HEK293T (cell line): Measurements from ENCODE around the gene HSPH1.

ENCODE experiments used
- CTCF ChIA-PET: fragments of 350-600 bp; formaldehyde crosslinking; extraction: SDS; loops from one replicate; lab custom pipeline; 2021; ENCODE audit warnings: antibody characterized with exemption, inconsistent platforms; lab: Yijun Ruan, JAX
- POLR2A ChIA-PET: fragments of 350-600 bp; formaldehyde crosslinking; extraction: SDS; loops from one replicate; lab custom pipeline; 2020; ENCODE audit warnings: antibody characterized with exemption, inconsistent platforms; lab: Yijun Ruan, JAX
- DNase-seq: peaks from one replicate; pipeline ENCODE4 v3.0.0; 2012; ENCODE audit warnings: mixed read lengths; ENCODE audit errors: extremely low spot score
- ARNT ChIP-seq: fragments of 450-650 bp; IDR thresholded peaks from 2 replicates; pipeline ENCODE4 v1.6.1; 2017; ENCODE audit warnings: mild to moderate bottlenecking
- BHLHE40 ChIP-seq: fragments of 450-650 bp; IDR thresholded peaks from 2 replicates; pipeline ENCODE4 v1.6.1; 2016; ENCODE audit warnings: mild to moderate bottlenecking, moderate library complexity, borderline replicate concordance
- CTBP1 ChIP-seq: fragments of 450-650 bp; IDR thresholded peaks from 2 replicates; pipeline ENCODE4 v1.6.1; 2016; ENCODE audit warnings: borderline replicate concordance
- ELF4 ChIP-seq: fragments of 450-650 bp; IDR thresholded peaks from 2 replicates; pipeline ENCODE4 v1.6.1; 2017; ENCODE audit warnings: antibody characterized with exemption
- FOXA1 ChIP-seq: fragments of 450-650 bp; IDR thresholded peaks from 2 replicates; pipeline ENCODE4 v1.6.1; 2016; ENCODE audit warnings: mild to moderate bottlenecking
- FOXK2 ChIP-seq: fragments of 450-650 bp; IDR thresholded peaks from 2 replicates; pipeline ENCODE4 v1.6.1; 2016; ENCODE audit warnings: mild to moderate bottlenecking
- FOXM1 ChIP-seq: fragments of 450-650 bp; IDR thresholded peaks from 2 replicates; pipeline ENCODE4 v1.6.1; 2017; ENCODE audit warnings: mild to moderate bottlenecking, borderline replicate concordance
- HDGF ChIP-seq: fragments of 450-650 bp; IDR thresholded peaks from 2 replicates; pipeline ENCODE4 v1.6.1; 2017; ENCODE audit warnings: antibody characterized with exemption, borderline replicate concordance
- L3MBTL2 ChIP-seq: fragments of 450-650 bp; conservative IDR thresholded peaks from 2 replicates; pipeline ENCODE4 v1.6.1; 2016; ENCODE audit warnings: mild to moderate bottlenecking
- LEF1 ChIP-seq: fragments of 450-650 bp; IDR thresholded peaks from 2 replicates; pipeline ENCODE4 v1.6.1; 2017; ENCODE audit warnings: mild to moderate bottlenecking, borderline replicate concordance
- NFRKB ChIP-seq: fragments of 450-650 bp; IDR thresholded peaks from 2 replicates; pipeline ENCODE4 v1.6.1; 2016; ENCODE audit warnings: mild to moderate bottlenecking, moderate library complexity
- SP1 ChIP-seq: fragments of 450-650 bp; IDR thresholded peaks from 2 replicates; pipeline ENCODE4 v1.6.1; 2017
- SUZ12 ChIP-seq: fragments of 450-650 bp; IDR thresholded peaks from 2 replicates; pipeline ENCODE4 v1.6.1; 2016; ENCODE audit warnings: mild to moderate bottlenecking
- TARDBP ChIP-seq: fragments of 450-650 bp; IDR thresholded peaks from 2 replicates; pipeline ENCODE4 v1.6.1; 2016
- ZNF384 ChIP-seq: fragments of 450-650 bp; IDR thresholded peaks from 2 replicates; pipeline ENCODE4 v1.6.1; 2016
- TF ChIP-seq, protein P1 (sequence below): fragments of 450-650 bp; IDR thresholded peaks from 2 replicates; pipeline ENCODE4 v1.6.1; 2016

The HSPH1 gene

GRCh38 chr13:31201341-31202031 is 39.8 kb upstream of the HSPH1 start:
- TF ChIP-seq ELF4 = no peak
- TF ChIP-seq BHLHE40 = no peak
- TF ChIP-seq ZNF384 = no peak
- no peak for TF ChIP-seq FOXM1
- no peak for TF ChIP-seq SUZ12
- TF ChIP-seq, protein P1, sequence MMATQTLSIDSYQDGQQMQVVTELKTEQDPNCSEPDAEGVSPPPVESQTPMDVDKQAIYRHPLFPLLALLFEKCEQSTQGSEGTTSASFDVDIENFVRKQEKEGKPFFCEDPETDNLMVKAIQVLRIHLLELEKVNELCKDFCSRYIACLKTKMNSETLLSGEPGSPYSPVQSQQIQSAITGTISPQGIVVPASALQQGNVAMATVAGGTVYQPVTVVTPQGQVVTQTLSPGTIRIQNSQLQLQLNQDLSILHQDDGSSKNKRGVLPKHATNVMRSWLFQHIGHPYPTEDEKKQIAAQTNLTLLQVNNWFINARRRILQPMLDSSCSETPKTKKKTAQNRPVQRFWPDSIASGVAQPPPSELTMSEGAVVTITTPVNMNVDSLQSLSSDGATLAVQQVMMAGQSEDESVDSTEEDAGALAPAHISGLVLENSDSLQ = no peak
- TF ChIP-seq FOXK2 = no peak
- no peak for TF ChIP-seq LEF1
- no peak for TF ChIP-seq TARDBP
- no peak for TF ChIP-seq CTBP1
- TF ChIP-seq SP1 = no peak
- no peak for TF ChIP-seq FOXA1
- no peak for TF ChIP-seq L3MBTL2
- no peak for TF ChIP-seq ARNT
- no peak for DNase-seq
- ChIA-PET POLR2A (interaction anchor here (1.0 kb wide), 1 partner anchor 39 kb away, joined by 4 read pairs; no protein-coding TSS in a partner anchor), CTCF (interaction anchor here (0.6 kb wide), 1 partner anchor 223 kb away, joined by 3 read pairs; no protein-coding TSS in a partner anchor)

DNA sequence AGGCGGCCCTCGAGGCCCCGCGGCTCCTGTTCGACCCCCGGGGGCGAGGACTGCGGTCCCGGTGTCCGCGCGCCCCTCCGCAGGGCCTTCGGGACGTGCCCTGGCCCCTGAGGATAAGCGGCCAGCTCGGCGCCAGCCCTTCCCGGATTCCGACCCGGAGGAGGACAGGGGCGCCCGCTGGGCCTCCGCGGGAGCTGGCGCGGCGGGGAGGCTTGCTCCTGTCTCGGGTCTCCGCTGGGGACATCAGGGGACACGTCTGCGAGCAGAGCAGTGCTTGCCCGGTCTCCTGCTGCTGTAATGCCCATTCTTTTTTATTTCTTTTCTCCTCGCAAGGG is 38.9 kb upstream of the HSPH1 start:
- TF ChIP-seq TARDBP = no peak
- no peak for TF ChIP-seq ARNT
- TF ChIP-seq ZNF384 = no peak
- no peak for TF ChIP-seq CTBP1
- TF ChIP-seq FOXK2 = no peak
- no peak for TF ChIP-seq BHLHE40
- no peak for TF ChIP-seq NFRKB
- no peak for TF ChIP-seq FOXA1
- no peak for TF ChIP-seq L3MBTL2
- ChIA-PET CTCF (no interaction called here), POLR2A (interaction anchor here (0.7 to 1.0 kb wide), 3 partner anchors 15 to 38 kb away, joined by 3 to 4 read pairs (median 4); no protein-coding TSS in a partner anchor)
- peak; percentile 55 for DNase-seq

- ChIA-PET CTCF (interaction anchor here (0.7 to 1.5 kb wide), 3 partner anchors 11 to 155 kb away, joined by 3 to 5 read pairs (median 3); no protein-coding TSS in a partner anchor), POLR2A (interaction anchor here (0.7 to 1.0 kb wide), 6 partner anchors 15 to 224 kb away, joined by 3 to 4 read pairs (median 3); no protein-coding TSS in a partner anchor)
- DNase-seq = peak; percentile 89
- TF ChIP-seq ARNT (peak; percentile 49; the same call in 1 of the 2 replicates), ELF4 (no peak)
Measured at GRCh38 chr13:31199849-31200636, 38.3 kb upstream of the HSPH1 start, which contains the start of gene B3GLCT. Gene B3GLCT, plus strand, starts transcription at chr13:31199975. Its CDS starts 110 bp downstream, at chr13:31200085.

DNA sequence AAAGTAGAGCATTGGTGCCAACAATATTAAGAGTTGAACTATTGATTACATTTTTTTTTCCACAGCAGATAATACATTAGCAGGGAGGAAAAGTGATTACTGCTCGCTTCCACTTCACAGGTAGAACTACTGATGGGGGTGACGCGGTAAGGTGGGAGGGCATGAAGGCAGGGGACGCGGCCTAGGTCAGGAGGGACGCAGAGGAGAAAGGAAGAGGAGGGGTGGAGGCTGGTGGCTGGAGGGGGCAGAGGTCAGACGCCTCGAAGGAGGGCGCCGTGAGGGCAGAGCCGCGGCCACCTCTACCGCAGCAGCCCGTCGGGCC is 37.8 kb upstream of the HSPH1 start:
- CTCF ChIA-PET = interaction anchor here (0.7 to 1.5 kb wide), 3 partner anchors 10 to 155 kb away, joined by 3 to 5 read pairs (median 3); no protein-coding TSS in a partner anchor
- no peak for TF ChIP-seq LEF1
- no peak for TF ChIP-seq ARNT
- TF ChIP-seq FOXM1 = no peak
- peak; percentile 30; the same call in 1 of the 2 replicates for TF ChIP-seq L3MBTL2
- no peak for TF ChIP-seq HDGF
- POLR2A ChIA-PET = interaction anchor here (0.7 to 0.8 kb wide), 3 partner anchors 15 to 225 kb away, joined by 3 read pairs; no protein-coding TSS in a partner anchor
- no peak for DNase-seq

DNA sequence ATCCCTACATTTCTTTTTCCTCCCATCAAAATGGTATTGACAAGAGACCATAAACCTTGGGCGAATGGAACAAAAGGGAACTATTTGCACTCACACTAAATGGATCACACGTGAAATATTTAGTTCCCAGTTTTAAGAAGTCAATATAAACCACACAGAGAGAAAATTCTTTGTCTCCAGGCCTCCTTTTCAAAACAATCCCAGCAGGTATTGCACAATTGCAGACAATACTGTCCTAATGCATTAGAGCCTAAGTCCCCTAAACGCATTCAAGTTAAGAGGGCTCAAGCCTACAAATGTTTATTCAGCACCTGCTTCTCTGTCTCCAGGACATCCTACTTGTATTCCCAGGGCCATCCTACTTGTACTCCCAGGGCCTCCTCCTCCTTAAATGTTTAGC is 36.8 kb upstream of the HSPH1 start:
- POLR2A ChIA-PET = no interaction called here
- no peak for DNase-seq
- TF ChIP-seq CTBP1 (no peak), ZNF384 (no peak), BHLHE40 (no peak)
- CTCF ChIA-PET = no interaction called here

DNA sequence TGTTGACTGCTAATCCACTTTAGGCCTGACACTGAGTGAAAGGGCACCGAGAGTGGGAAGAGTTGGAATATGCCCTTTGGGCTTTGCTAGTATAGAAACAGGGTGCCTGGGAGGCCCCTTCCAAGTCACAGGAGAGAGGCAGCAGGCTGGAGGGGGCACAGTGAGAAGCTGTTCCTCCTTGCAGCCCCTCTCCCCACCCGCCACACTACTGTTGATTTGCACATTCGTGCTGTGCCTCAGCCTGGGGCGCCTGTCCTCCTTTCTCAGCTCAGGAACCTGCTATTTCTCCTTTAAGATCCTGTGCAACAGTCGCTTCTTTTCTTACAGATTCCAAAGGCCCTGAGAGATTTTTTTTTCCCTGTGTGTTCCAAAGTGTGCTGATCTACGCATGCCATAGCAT is 35.3 kb upstream of the HSPH1 start:
- ChIA-PET CTCF (interaction anchor here (0.6 kb wide), 1 partner anchor 9 kb away, joined by 3 read pairs; no protein-coding TSS in a partner anchor), POLR2A (no interaction called here)
- DNase-seq = no peak
- TF ChIP-seq BHLHE40 = no peak
- no peak for TF ChIP-seq ELF4
- no peak for TF ChIP-seq L3MBTL2
- TF ChIP-seq, protein P1 = no peak
- TF ChIP-seq FOXM1 = no peak

DNA sequence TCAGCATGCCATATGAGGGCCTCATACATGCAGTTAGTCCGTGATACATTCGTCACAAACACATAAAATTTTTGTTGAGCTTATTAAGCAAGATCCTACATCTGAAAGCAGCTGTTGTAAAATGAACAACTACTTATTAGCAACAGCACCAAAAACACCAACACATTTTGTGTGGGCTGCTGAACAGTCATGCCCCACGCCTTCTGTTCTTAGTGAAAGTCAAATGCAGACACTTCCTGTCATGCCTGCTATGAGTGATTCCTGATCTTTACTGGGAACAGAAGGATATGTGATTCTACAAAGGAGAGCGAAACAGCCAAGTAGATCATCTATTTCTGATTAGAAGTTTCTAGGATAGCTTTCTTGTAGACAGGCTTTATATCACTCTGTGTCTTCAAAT is 33.9 kb upstream of the HSPH1 start:
- ChIA-PET CTCF (no interaction called here), POLR2A (no interaction called here)
- TF ChIP-seq ZNF384 = no peak
- DNase-seq = no peak
